ENCODE results near the gene EPHA4. TPM values are rescaled to one million over a fixed set of nuclear protein-coding genes. Genes with fewer than 3 reads are reported as not detected.

EPHA4 gene
- polyA plus RNA-seq, 1 of the 3 experiments (the other 2 are of a cell fraction), result 0.90 TPM

DNA sequence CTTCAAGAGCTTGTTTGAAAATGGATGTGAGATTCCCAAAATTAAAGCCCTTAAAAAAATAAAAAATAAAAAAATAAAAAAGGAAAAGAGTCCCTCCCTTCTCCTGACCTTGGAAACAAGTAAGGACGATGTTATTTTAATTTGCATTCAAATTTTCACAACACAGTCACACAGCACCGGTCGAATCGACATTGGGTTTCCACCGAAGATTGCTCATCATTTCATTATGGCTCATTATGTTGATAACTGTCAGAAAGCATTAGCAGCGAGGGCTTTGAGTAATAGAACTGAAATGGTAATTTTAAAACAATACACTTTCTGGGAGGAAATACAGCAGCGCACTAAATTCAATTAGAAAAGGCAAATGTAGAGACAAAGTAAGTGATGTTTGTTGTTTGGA, 78.7 kb downstream of the EPHA4 start (continued):
- no peak for TF ChIP-seq CTCF (IDR thresholded peaks at IDR 0.05)
- TF ChIP-seq GATA2 (CRISPR knock-in tag; IDR thresholded peaks at IDR 0.05), result no peak
- TF ChIP-seq EP300 (IDR thresholded peaks at IDR 0.05; ENCODE audit: borderline replicate concordance in 1 of 2, low read depth in 1 of 2, low read length in 1 of 2), result no peak
- TF ChIP-seq EZH2phosphoT487 (IDR thresholded peaks at IDR 0.05; ENCODE audit: borderline replicate concordance, low read depth), result no peak
- no peak for TF ChIP-seq ELF1 (IDR thresholded peaks at IDR 0.05)

DNA sequence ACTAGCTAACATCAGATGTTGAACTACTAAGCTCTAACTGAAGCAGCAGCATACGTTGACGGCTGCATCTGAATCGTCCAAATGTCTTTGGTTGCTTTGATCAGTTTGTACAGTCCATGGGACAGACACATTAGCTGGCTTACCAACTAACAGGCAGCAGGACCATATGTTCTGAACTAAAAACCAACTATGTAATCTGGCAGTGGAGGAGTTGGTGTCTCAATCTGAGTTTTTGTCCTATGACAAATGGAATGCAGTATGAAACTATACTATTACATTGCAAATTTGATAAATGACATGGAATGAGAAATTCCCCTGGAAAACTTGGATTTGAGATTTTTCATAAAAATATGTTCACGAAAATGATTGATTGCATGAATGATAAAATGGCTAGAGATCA, 79.5 kb downstream of the EPHA4 start:
- no peak for DNase-seq
- CTCF ChIA-PET, result no interaction called here
- 27% methylated on average over 4 of the region's 4 CpGs for WGBS (ENCODE audit: low lambda C conversion rate)

More for the DNA sequence above, 79.5 kb downstream of the EPHA4 start:
- no peaks in the 10 kb centered on the region for H3K9me2 ChIP-seq
- H3K4me2 ChIP-seq, result no peak overlapping the region
- H3F3A ChIP-seq (replicated peaks; ENCODE audit: insufficient read depth), result no peaks in the 10 kb centered on the region
- no peak overlapping the region for H3K9ac ChIP-seq
- no peaks in the 10 kb centered on the region for H3K36me3 ChIP-seq (replicated peaks in 1 of 2; ENCODE audit: control insufficient read depth in 1 of 2, insufficient read depth in 2 of 2, low read length in 1 of 2)
- no peak for TF ChIP-seq FOXM1 (IDR thresholded peaks at IDR 0.05; ENCODE audit: low read depth)
- TF ChIP-seq, protein P1, sequence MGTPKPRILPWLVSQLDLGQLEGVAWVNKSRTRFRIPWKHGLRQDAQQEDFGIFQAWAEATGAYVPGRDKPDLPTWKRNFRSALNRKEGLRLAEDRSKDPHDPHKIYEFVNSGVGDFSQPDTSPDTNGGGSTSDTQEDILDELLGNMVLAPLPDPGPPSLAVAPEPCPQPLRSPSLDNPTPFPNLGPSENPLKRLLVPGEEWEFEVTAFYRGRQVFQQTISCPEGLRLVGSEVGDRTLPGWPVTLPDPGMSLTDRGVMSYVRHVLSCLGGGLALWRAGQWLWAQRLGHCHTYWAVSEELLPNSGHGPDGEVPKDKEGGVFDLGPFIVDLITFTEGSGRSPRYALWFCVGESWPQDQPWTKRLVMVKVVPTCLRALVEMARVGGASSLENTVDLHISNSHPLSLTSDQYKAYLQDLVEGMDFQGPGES (IDR thresholded peaks at IDR 0.05; ENCODE audit: low read depth, low read length), result no peak
- TF ChIP-seq MXI1 (IDR thresholded peaks at IDR 0.05; ENCODE audit: low read depth, low read length), result no peak
- no peak for TF ChIP-seq GATA2 (CRISPR knock-in tag; IDR thresholded peaks at IDR 0.05)
- TF ChIP-seq SMC3 (IDR thresholded peaks at IDR 0.05; ENCODE audit: low read depth, low read length), result no peak
- TF ChIP-seq YY1 (IDR thresholded peaks at IDR 0.05; ENCODE audit: low read depth), result no peak
- TF ChIP-seq JUND (IDR thresholded peaks at IDR 0.05), result no peak
- no peak for TF ChIP-seq CHD2 (IDR thresholded peaks at IDR 0.05; ENCODE audit: low read length, partially characterized antibody)
- TF ChIP-seq TAF1 (IDR thresholded peaks at IDR 0.05; ENCODE audit: borderline replicate concordance, low read depth, low read length), result no peak
- TF ChIP-seq PBX3 (IDR thresholded peaks at IDR 0.05), result no peak
- no peak for TF ChIP-seq MEF2A (IDR thresholded peaks at IDR 0.05; ENCODE audit: borderline replicate concordance, low read depth)
- no peak for TF ChIP-seq SIN3A (IDR thresholded peaks at IDR 0.05; ENCODE audit: borderline replicate concordance, low read depth, low read length)
- no peak for TF ChIP-seq RFX5 (IDR thresholded peaks at IDR 0.05; ENCODE audit: low read length)
- no peaks in the 10 kb centered on the region for H3K9me3 ChIP-seq
- no peaks in the 10 kb centered on the region for H3K79me2 ChIP-seq (ENCODE audit: insufficient read depth)
- POLR2A ChIA-PET, result no interaction called here
- H3K4me1 ChIP-seq (ENCODE audit: control insufficient read depth in 1 of 2, insufficient read depth in 2 of 2, low read depth in 1 of 2, low read length in 1 of 2), result no peaks in the 10 kb centered on the region
- H3K27ac ChIP-seq (ENCODE audit: low read depth in 2 of 2, low read length in 1 of 2), result no peak overlapping the region
- no peaks in the 10 kb centered on the region for H3K27me3 ChIP-seq (ENCODE audit: insufficient read depth)
- H2AFZ ChIP-seq (ENCODE audit: low read depth), result no peak overlapping the region
- H3K4me3 ChIP-seq (ENCODE audit: low read depth in 2 of 2, low read length in 1 of 2), result no peak overlapping the region
- H4K20me1 ChIP-seq (ENCODE audit: insufficient read depth), result no peaks in the 10 kb centered on the region
